Measurements from ENCODE around the gene UNC5C. TPM values are rescaled to one million over a fixed set of nuclear protein-coding genes. Genes with fewer than 3 reads are reported as not detected.

The UNC5C gene
- total and polyA plus RNA-seq, 10 of the 15 experiments (the other 5 are each of a cell fraction or from before 2014, with no cell fraction given), result 0.02 to 2.0 (median 0.15) TPM; not detected in 1

GRCh38 chr4:95470622-95471021, 78.2 kb downstream of the UNC5C start:
- ChIA-PET POLR2A (no interaction called here), RAD21 (ENCODE audit: unreplicated experiment) (no interaction called here), SMC1A (ENCODE audit: uncharacterized antibody, unreplicated experiment) (no interaction called here), CTCF (no interaction called here)
- Histone ChIP-seq H2AFZ (ENCODE audit: control insufficient read depth, low read depth, low read length) (no peak overlapping the region), H3K79me2 (ENCODE audit: control insufficient read depth, insufficient read depth, low read length) (no peaks in the 10 kb centered on the region), H3K27me3 (replicated peaks in 1 of 2; ENCODE audit: control insufficient read depth in 2 of 2, insufficient read depth in 2 of 2, low read length in 1 of 2) (no peaks in the 10 kb centered on the region), H4K20me1 (ENCODE audit: control insufficient read depth, insufficient read depth) (no peaks in the 10 kb centered on the region), H3K4me2 (ENCODE audit: control insufficient read depth, insufficient read depth) (no peak overlapping the region), H3K9ac (ENCODE audit: control insufficient read depth, insufficient read depth, low read length) (no peak overlapping the region), H3K4me3 (no peak overlapping the region), H3K27ac (ENCODE audit: control insufficient read depth, insufficient read depth) (no peak overlapping the region), H3K36me3 (ENCODE audit: control insufficient read depth in 2 of 2, insufficient read depth in 2 of 2, low read length in 1 of 2) (no peaks in the 10 kb centered on the region), H3K9me3 (replicated peaks; ENCODE audit: control insufficient read depth, insufficient read depth, low read length) (no peaks in the 10 kb centered on the region), H3K4me1 (ENCODE audit: control insufficient read depth, insufficient read depth, low read length) (no peaks in the 10 kb centered on the region)
- intact Hi-C loops (cut with micrococcal nuclease; ENCODE audit: unreplicated experiment), result no loop called here
- FAIRE-seq, result no peak
- BruUV-seq (replicated peaks), result no TSS peak
- no peak for ATAC-seq
- no peak for DNase-seq (ENCODE audit: low read depth, low spot score)
- in situ Hi-C loops (cut with MboI), result no loop called here
- WGBS (ENCODE audit: insufficient coverage, insufficient replicate concordance, low lambda C conversion rate, missing lambda C conversion rate), result 25% methylated on average over 4 of the region's 4 CpGs
- no peak for TF ChIP-seq CREM (IDR thresholded peaks at IDR 0.05; ENCODE audit: low read depth)
- TF ChIP-seq SIN3A (IDR thresholded peaks at IDR 0.05; ENCODE audit: low read depth, low read length), result no peak
- no peak for TF ChIP-seq NFYA (IDR thresholded peaks at IDR 0.05; ENCODE audit: borderline replicate concordance, low read depth, low read length)
- no peak for TF ChIP-seq TBL1XR1 (IDR thresholded peaks at IDR 0.05; ENCODE audit: low read depth, low read length)
- no peak for TF ChIP-seq STAT3 (IDR thresholded peaks at IDR 0.05; ENCODE audit: low read depth, low read length)
- TF ChIP-seq MTA2 (IDR thresholded peaks at IDR 0.05; ENCODE audit: low read depth), result no peak
- TF ChIP-seq ZBTB33 (IDR thresholded peaks at IDR 0.05), result no peak
- no peak for TF ChIP-seq RB1 (IDR thresholded peaks at IDR 0.05; ENCODE audit: borderline replicate concordance)
- TF ChIP-seq PKNOX1 (IDR thresholded peaks at IDR 0.05), result no peak
- no peak for TF ChIP-seq TCF7 (IDR thresholded peaks at IDR 0.05; ENCODE audit: borderline replicate concordance)

All from GM12878 (cell line).